HepG2 (cell line): ENCODE measurements around the gene PCGF6. TPM values are rescaled to one million over a fixed set of nuclear protein-coding genes. Genes with fewer than 3 reads are reported as not detected.

ENCODE experiments used
- ATF1 ChIP-seq: IDR thresholded peaks from 2 replicates; pipeline ENCODE4 v1.6.1; 2016; ENCODE audit warnings: mild to moderate bottlenecking, control low read depth
- BCL3 ChIP-seq: sonication (generic); formaldehyde crosslinking; IDR thresholded peaks from 2 replicates; pipeline ENCODE4 v1.5.1; 2020; ENCODE audit warnings: mild to moderate bottlenecking, missing genetic modification reagents, moderate library complexity
- ELF3 ChIP-seq: IDR thresholded peaks from 2 replicates; pipeline ENCODE4 v1.6.1; 2016; ENCODE audit warnings: missing genetic modification reagents, missing compliant biosample characterization
- GTF2F1 ChIP-seq: fragments of 150-350 bp; IDR thresholded peaks from 2 replicates; pipeline ENCODE4 v1.6.1; 2014; ENCODE audit warnings: low read length
- HDAC6 ChIP-seq: fragments of 200-600 bp; sonication (generic); IDR thresholded peaks from 2 replicates; pipeline ENCODE4 v1.7.0; 2017; ENCODE audit warnings: mild to moderate bottlenecking, antibody characterized with exemption, low read length, low read depth
- HMG20A ChIP-seq: IDR thresholded peaks from 2 replicates; pipeline ENCODE4 v1.6.1; 2016; ENCODE audit warnings: borderline replicate concordance
- MIXL1 ChIP-seq: IDR thresholded peaks from 2 replicates; pipeline ENCODE4 v1.6.1; 2016
- MTF1 ChIP-seq: sonication (generic); formaldehyde crosslinking; IDR thresholded peaks from 2 replicates; pipeline ENCODE4 v1.5.0; 2020; ENCODE audit warnings: missing genetic modification reagents
- RFX5 ChIP-seq: IDR thresholded peaks from 2 replicates; pipeline ENCODE4 v1.6.1; 2011; ENCODE audit warnings: low read depth, low read length, improper control_type of control experiment
- RORA ChIP-seq: sonication (generic); formaldehyde crosslinking; IDR thresholded peaks from 2 replicates; pipeline ENCODE4 v1.5.0; 2020; ENCODE audit warnings: mild to moderate bottlenecking, missing genetic modification reagents, moderate library complexity
- XBP1 ChIP-seq: sonication (generic); formaldehyde crosslinking; IDR thresholded peaks from 2 replicates; pipeline ENCODE4 v1.5.0; 2020; ENCODE audit warnings: missing genetic modification reagents
- ZNF205 ChIP-seq: IDR thresholded peaks from 2 replicates; pipeline ENCODE4 v1.6.1; 2018; ENCODE audit warnings: missing biosample characterization, missing genetic modification reagents
- ZNF281 ChIP-seq: sonication (generic); formaldehyde crosslinking; IDR thresholded peaks from 2 replicates; pipeline ENCODE4 v1.4.0; 2020; ENCODE audit warnings: missing genetic modification reagents, borderline replicate concordance
- ZNF567 ChIP-seq: sonication (generic); formaldehyde crosslinking; IDR thresholded peaks from 2 replicates; pipeline ENCODE4 v1.8.1; 2023; ENCODE audit warnings: mild to moderate bottlenecking, missing genetic modification reagents, borderline replicate concordance
- ZNF644 ChIP-seq: IDR thresholded peaks from 2 replicates; pipeline ENCODE4 v1.6.1; 2016; ENCODE audit warnings: low read depth
- polyA plus RNA-seq, 8 experiments: library from polyadenylated mRNA; depleted of rRNA in 3 of 8; stranded (reverse) in 7 of 8; unstranded in 1 of 8; fragments of >200 nt; fragmentation: Illumina TruSeq in 4 of 8; extraction: Trizol in 4 of 8; gene quantifications; 2 replicates each; pipeline versions ENCODE4 v1.2.1 to v1.2.3, GENCODE V29; 2011 to 2016; ENCODE audit warnings: low read depth in 4 of 8, missing spikeins in 1 of 8, mixed read lengths in 1 of 8; ENCODE audit not compliant: insufficient read depth in 1 of 8
- total RNA-seq, 5 experiments: library from RNA; depleted of rRNA; stranded (reverse); fragments of >200 nt; fragmentation: Illumina TruSeq; extraction: Trizol; gene quantifications; 2 replicates each; pipeline ENCODE4 v1.2.3, GENCODE V29; 2016; ENCODE audit warnings: low read depth in 1 of 5
- TF ChIP-seq, protein P1 (sequence below): sonication (generic); formaldehyde crosslinking; IDR thresholded peaks from one replicate; pipeline ENCODE4 v1.5.1; 2020; ENCODE audit warnings: mild to moderate bottlenecking, missing genetic modification reagents; ENCODE audit errors: not compliant biosample characterization
- TF ChIP-seq, protein P2 (sequence below), 2 experiments: sonication (generic) in 1 of 2; formaldehyde crosslinking in 1 of 2; IDR thresholded peaks; 2 replicates each; pipeline versions ENCODE4 v1.5.1 to v1.6.1; 2011 to 2020; ENCODE audit warnings: borderline replicate concordance in 1 of 2, low read depth in 1 of 2, low read length in 1 of 2, mild to moderate bottlenecking in 1 of 2, missing genetic modification reagents in 1 of 2, moderate library complexity in 1 of 2

PCGF6 gene
- total and polyA plus RNA-seq, 2 of the 13 experiments (the other 11 are each of a cell fraction or from before 2014, with no cell fraction given) = 5.2 to 19.4 TPM

DNA sequence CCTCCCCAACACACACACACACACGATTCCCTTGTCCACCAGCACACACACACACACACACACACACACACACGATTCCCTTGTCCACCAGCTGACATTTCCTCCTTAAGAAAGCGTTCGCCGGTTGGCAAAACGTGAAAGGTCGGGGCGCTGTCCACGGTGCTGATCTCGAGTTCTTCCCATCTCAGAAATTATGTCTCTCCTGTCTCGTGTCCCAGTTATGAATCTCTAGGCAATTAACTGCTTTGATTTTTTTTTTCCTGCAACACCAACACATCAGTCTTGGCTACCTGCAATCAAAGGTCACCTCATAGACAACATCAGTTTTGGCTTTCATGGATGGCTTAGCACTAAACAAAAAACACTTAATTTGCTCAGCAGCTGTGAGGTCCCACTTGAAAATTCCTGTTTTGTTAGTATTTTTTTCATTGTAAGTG lies 72.1 kb downstream of the PCGF6 start (continued):
- TF ChIP-seq HDAC6 (no peak), ZNF644 (no peak), RORA (no peak), MIXL1 (no peak), MTF1 (CRISPR knock-in tag) (no peak), ZNF567 (CRISPR knock-in tag) (no peak), ZNF205 (no peak), XBP1 (CRISPR knock-in tag) (no peak), RFX5 (no peak), BCL3 (CRISPR knock-in tag) (no peak), ZNF281 (peak; percentile 35; the same call in 1 of the 2 replicates), ATF1 (no peak), ELF3 (CRISPR knock-in tag) (no peak), GTF2F1 (no peak), HMG20A (CRISPR knock-in tag) (no peak)
- TF ChIP-seq, protein P1, sequence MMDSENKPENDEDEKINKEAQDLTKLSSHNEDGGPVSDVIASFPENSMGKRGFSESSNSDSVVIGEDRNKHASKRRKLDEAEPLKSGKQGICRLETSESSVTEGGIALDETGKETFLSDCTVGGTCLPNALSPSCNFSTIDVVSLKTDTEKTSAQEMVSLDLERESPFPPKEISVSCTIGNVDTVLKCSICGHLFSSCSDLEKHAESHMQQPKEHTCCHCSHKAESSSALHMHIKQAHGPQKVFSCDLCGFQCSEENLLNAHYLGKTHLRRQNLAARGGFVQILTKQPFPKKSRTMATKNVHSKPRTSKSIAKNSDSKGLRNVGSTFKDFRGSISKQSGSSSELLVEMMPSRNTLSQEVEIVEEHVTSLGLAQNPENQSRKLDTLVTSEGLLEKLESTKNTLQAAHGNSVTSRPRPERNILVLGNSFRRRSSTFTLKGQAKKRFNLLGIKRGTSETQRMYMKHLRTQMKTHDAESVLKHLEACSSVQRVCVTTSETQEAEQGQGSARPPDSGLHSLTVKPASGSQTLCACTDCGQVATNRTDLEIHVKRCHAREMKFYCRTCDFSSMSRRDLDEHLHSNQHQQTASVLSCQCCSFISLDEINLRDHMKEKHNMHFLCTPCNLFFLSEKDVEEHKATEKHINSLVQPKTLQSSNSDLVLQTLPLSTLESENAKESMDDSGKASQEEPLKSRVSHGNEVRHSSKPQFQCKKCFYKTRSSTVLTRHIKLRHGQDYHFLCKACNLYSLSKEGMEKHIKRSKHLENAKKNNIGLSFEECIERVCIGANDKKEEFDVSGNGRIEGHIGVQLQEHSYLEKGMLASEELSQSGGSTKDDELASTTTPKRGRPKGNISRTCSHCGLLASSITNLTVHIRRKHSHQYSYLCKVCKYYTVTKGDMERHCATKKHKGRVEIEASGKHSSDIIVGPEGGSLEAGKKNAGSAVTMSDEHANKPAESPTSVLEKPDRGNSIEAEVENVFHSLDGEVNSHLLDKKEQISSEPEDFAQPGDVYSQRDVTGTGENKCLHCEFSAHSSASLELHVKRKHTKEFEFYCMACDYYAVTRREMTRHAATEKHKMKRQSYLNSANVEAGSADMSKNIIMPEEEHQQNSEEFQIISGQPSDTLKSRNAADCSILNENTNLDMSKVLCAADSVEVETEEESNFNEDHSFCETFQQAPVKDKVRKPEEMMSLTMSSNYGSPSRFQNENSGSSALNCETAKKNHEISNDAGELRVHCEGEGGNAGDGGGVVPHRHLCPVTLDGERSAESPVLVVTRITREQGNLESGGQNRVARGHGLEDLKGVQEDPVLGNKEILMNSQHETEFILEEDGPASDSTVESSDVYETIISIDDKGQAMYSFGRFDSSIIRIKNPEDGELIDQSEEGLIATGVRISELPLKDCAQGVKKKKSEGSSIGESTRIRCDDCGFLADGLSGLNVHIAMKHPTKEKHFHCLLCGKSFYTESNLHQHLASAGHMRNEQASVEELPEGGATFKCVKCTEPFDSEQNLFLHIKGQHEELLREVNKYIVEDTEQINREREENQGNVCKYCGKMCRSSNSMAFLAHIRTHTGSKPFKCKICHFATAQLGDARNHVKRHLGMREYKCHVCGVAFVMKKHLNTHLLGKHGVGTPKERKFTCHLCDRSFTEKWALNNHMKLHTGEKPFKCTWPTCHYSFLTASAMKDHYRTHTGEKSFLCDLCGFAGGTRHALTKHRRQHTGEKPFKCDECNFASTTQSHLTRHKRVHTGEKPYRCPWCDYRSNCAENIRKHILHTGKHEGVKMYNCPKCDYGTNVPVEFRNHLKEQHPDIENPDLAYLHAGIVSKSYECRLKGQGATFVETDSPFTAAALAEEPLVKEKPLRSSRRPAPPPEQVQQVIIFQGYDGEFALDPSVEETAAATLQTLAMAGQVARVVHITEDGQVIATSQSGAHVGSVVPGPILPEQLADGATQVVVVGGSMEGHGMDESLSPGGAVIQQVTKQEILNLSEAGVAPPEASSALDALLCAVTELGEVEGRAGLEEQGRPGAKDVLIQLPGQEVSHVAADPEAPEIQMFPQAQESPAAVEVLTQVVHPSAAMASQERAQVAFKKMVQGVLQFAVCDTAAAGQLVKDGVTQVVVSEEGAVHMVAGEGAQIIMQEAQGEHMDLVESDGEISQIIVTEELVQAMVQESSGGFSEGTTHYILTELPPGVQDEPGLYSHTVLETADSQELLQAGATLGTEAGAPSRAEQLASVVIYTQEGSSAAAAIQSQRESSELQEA (CRISPR knock-in tag) = no peak
- TF ChIP-seq, protein P2, sequence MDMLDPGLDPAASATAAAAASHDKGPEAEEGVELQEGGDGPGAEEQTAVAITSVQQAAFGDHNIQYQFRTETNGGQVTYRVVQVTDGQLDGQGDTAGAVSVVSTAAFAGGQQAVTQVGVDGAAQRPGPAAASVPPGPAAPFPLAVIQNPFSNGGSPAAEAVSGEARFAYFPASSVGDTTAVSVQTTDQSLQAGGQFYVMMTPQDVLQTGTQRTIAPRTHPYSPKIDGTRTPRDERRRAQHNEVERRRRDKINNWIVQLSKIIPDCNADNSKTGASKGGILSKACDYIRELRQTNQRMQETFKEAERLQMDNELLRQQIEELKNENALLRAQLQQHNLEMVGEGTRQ (IDR thresholded peaks at IDR 0.05; ENCODE audit: low read depth, low read length) = no peak
- TF ChIP-seq, protein P2 (CRISPR knock-in tag; IDR thresholded peaks at IDR 0.05; ENCODE audit: borderline replicate concordance) = no peak
